Stimulated activated CD8-positive, alpha-beta memory T cell treated with anti-CD3 and anti-CD28 coated beads, Interleukin-7, amount 100 ng/mL, for 1 hour (primary cell): Measurements from ENCODE around the gene CXCL1.

Source experiments
- DNase-seq, 2 donors: peaks; one replicate each; pipeline ENCODE4 v3.0.0-alpha.2; 2020; ENCODE audit warnings: low read depth in 2 of 2

CXCL1 gene

DNA sequence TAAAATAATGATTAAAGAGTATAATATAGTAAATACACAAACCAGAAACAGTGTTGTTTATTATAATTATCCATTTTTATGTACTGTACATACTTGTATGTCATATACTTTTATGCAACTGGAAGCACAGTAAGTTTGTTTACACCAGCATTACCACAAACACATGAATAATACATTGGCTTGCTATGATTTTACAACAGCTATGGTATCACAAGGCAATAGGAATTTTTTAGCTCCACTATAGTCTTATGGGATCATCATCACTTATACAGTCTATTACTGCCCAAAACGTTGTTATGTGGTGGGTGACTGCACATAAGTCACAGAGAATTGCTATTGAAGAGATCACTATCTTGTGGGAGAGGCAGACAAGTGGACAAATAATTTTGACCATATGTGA, 17.9 kb upstream of the CXCL1 start:
- DNase-seq = no peak

DNA sequence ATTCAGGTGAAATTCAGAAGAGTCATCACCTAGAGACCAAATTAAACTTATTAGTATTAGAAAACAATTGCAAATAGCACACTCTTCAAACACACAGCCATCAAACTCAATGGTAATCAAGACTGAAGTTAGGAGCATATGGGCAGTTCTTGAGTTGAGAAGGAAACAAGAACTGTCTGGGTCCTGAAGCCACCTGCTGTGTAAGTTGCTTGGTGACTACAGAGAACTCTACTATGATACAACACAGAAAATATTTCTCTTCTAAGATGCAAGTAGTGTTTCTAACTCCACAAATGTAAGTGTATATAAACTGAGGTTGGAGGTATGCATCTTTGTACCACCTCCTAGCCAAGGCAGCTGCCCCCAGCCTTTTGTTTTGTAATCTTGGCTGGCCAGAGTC, 16.4 kb upstream of the CXCL1 start:
- no peak for DNase-seq

DNA sequence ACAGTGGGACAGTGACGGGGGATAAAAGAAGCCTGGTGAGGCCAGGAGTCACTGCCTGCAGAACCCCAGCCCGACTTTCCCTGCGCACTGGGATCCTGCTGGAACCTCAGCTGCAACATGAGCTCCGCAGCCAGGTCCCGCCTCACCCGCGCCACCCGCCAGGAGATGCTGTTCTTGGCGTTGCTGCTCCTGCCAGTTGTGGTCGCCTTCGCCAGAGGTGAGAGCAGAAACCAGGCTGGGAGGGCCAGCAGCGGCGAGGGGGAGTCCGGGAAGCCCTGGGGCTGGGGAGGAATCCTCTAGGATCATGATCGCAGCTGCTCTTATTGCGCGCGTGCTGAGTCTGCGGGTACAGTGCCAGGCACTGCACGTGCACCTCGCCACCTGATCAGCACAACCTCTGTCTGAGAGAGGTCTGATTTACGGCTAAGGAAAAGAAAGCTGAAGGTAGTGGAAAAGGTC, 15.9 kb upstream of the CXCL1 start, which contains the start of gene PF4V1:
PF4V1 (plus strand) TSS at position 51 of the 459 bp plus-strand sequence; CDS start at position 118, 67 bp downstream.
- DNase-seq = no peak

DNA sequence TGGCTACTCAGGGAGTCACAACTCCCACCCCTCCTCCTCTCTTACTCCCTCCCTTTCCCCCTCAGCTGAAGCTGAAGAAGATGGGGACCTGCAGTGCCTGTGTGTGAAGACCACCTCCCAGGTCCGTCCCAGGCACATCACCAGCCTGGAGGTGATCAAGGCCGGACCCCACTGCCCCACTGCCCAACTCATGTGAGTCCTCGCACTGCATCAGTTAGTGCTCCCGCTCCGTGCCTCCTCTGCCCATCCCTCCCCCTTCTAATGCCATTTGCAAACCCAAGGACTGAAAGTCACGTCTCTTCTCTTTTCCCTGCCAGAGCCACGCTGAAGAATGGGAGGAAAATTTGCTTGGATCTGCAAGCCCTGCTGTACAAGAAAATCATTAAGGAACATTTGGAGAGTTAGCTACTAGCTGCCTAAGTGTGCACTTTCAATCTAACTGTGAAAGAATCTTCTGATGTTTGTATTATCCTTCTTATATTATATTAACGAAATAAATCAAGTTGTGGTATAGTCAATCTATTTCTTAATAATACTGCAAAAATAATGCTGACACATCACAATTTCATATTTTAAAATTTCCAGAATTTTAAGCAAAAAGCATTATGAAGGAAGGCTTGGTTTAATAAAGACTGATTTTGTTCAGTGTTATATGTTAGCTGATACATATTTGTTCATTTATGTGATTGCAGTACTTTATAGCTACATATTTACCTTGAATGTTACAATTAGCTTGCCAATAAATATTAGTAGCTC, 15.3 kb upstream of the CXCL1 start:
- no peak for DNase-seq

- no peak for DNase-seq
These were observed 13.8 kb upstream of the CXCL1 start for GRCh38 chr4:73855406-73855805.

- no peak for DNase-seq
These were observed 12.7 kb upstream of the CXCL1 start for GRCh38 chr4:73856518-73856917.

GRCh38 chr4:73859614-73860088, 9.5 kb upstream of the CXCL1 start:
- no peak for DNase-seq

- no peak for DNase-seq
These were observed 9.0 kb upstream of the CXCL1 start for GRCh38 chr4:73860181-73860580.

DNA sequence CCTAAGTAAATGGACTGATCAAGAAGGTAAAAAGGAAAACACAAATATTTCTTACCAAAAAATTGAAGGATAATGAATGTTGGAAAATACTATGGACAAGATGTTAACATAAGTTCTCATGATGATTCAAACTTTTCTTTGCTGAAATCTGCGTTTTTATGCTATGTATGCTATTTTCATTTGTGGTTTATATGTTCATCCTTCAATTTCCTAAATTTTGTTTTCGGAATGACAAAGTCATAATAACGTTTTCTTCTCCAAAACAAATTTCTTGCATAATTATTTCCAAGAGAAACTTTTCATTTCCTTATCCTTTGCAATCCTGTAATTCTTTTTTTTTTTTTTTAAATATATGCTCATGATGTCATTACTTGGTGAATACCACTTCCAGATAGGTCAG, 8.3 kb upstream of the CXCL1 start:
- no peak for DNase-seq

DNA sequence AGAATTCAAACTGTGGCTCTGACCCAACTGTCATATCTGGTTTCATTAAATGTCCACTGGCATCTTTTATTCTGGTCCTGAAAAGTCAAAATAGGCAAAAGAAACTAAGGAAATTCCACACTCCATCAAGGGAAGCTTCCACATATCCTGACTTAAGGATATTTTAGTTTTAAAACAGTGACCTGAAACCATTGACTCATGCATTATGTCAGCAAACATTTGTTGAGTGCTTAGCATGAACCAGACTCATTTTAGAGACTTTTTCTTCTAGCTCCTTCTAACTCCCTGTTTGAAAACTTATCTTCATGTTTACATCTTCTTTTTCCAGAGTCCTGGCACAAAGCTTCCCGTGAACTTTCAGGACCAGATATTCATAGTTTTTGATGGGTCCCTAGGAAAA, 6.9 kb upstream of the CXCL1 start:
- no peak for DNase-seq

- no peak for DNase-seq
These were observed 4.8 kb upstream of the CXCL1 start for GRCh38 chr4:73864365-73864764.

GRCh38 chr4:73864961-73865360, 4.2 kb upstream of the CXCL1 start:
- no peak for DNase-seq

- no peak for DNase-seq
These were observed 3.6 kb upstream of the CXCL1 start for GRCh38 chr4:73865431-73866096.

DNA sequence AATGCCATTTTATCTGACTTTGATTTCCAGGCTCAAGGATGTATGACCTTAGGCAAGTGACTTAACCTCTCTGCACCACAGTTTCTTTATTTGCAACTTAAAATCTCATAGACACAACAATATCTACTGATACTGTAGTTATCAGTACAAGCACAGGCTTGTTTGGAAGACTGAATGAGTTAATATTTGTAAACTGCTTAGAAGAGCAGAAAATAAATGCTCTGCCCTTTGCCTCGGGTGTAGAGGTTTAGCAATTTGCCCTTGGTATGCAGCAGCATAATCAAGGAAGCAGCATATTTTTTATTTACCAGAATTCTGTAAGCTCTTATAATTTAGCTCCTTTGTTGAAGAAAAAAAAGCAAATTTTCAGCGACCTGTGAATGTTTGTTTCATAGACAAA, 2.9 kb upstream of the CXCL1 start:
- DNase-seq = no peak

DNA sequence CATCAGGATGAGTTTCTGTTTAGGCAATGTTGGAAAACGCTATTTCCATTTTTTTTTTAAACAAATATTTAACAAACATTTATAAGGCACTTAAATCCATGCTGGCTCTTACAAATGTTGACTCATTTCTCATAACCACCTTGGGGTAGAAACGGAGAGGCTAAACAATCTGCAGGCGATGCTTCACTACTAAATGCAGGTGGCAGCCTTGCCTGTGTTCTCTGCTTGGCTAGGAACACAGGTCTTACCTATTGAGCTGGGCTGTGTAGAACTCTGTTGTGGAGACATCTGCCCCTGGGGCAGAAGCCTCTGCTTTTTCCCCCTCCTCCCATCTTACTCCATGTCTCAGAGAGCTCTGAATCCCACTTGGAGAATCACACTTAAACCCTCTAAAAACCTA, 1.4 kb upstream of the CXCL1 start:
- DNase-seq = no peak

DNA sequence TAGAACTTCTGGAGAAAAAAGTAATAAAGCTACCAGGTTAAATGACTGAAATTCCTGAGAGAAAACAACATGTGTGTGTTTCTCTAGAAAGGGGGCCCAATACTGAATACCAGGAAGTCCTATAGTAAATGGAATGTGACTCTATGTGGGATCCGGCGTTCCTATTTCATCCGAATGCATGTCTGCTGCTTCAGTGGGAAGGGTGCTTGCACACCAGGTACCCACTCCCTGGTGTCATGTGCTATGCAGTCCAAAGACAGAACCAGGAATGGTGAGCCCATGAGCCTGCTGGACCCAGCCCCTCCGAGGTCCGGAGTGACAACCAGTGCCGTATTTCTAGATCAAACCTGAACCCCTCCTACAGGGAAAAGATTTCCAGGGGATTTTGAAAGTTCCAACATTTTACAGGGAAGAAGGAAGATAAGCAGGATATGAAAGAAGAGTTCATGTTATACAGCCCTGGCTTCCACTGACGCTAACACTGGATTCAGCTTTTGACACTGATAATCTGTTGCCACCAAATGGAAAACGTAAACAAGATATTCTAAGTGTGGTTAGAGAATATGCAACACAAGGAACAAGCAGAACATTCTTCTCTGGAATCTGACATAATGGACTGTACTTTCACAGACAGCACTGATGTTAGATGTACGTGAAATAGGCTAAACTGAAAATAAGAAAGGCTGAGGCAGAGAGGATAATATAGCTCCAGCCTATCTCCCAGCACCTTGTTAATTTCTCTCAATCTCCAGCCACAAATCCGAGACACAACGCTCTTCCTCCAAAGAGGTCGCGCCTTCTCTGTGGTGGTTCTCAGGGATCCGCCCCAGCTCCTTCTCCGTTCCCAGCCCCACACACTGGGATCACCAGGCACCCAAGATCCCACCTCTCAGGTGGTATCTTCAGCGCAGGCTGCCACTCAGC, 725 bp upstream of the CXCL1 start:
- no peak for DNase-seq

- no peak for DNase-seq
These were observed 1.1 kb downstream of the CXCL1 start for GRCh38 chr4:73870260-73870659.

GRCh38 chr4:73870768-73871167, 1.6 kb downstream of the CXCL1 start:
- DNase-seq = no peak

- no peak for DNase-seq
These were observed 2.5 kb downstream of the CXCL1 start for GRCh38 chr4:73871511-73872310.

GRCh38 chr4:73872316-73873108, 3.3 kb downstream of the CXCL1 start:
- DNase-seq = no peak
